ENCODE data around the gene PCDHGB5.
"Not testable (repeated sequence)": the region's sequence is repeated elsewhere in the genome, so short reads cannot be mapped to it uniquely, and the experiment has no call there.

PCDHGB5 gene

DNA sequence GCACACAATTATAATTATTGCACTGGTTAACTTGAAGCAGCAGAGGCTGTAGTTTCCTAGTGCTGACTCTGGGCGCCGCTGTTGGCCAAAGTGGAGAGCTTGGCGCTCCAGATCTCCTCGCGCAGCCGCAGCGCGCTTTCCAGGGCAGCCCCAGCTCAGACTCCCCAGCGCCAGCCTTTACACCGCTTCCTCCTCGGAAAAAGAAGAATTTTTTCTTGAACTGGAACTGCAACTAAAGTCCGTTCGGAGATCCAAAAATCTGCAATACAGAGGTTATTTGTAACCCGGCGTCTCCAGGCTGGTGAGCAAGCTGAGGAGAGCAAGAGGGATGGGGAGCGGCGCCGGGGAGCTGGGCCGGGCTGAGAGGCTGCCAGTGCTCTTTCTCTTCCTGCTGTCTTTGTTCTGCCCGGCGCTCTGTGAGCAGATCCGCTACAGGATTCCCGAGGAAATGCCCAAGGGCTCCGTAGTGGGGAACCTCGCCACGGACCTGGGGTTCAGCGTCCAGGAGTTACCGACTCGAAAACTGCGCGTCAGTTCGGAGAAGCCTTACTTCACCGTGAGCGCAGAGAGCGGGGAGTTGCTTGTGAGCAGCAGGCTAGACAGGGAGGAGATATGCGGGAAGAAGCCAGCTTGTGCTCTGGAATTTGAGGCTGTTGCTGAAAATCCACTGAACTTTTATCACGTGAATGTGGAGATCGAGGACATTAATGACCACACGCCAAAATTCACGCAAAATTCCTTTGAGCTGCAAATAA, 10.0 kb upstream of the PCDHGB5 start, which contains the start of gene PCDHGB4:
TSS of gene PCDHGB4 (plus strand) at position 142 of the 755 bp plus-strand sequence. CDS start at position 329, 187 bp downstream.
- H3K27me3 ChIP-seq (ENCODE audit: control insufficient read depth, insufficient read depth, low read length) = peaks cover 27% of the 10 kb centered on the region
- H3K9me3 ChIP-seq (ENCODE audit: control insufficient read depth, low read length) = peaks cover 23% of the 10 kb centered on the region

DNA sequence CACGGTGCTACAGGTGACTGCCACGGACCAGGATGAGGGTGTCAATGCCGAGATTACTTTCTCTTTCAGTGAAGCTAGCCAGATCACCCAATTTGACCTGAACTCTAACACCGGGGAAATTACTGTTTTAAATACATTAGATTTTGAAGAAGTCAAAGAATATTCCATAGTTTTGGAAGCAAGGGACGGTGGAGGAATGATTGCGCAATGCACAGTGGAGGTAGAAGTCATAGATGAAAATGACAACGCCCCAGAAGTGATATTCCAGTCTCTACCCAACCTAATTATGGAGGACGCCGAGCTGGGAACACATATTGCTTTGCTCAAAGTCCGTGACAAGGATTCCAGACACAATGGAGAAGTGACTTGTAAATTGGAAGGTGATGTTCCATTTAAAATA, 9.1 kb upstream of the PCDHGB5 start:
- peaks cover 20% of the 10 kb centered on the region for H3K27me3 ChIP-seq (ENCODE audit: control insufficient read depth, insufficient read depth, low read length)
- no peak overlapping the region for H3K9ac ChIP-seq (ENCODE audit: low read length)
- no peaks in the 10 kb centered on the region for H3K4me1 ChIP-seq (ENCODE audit: control insufficient read depth, insufficient read depth, low read length)
- H3K36me3 ChIP-seq (ENCODE audit: control insufficient read depth, insufficient read depth, low read length) = no peaks in the 10 kb centered on the region
- H3K4me3 ChIP-seq (ENCODE audit: low read length) = no peak overlapping the region
- H3K9me3 ChIP-seq (ENCODE audit: control insufficient read depth, low read length) = peaks cover 14% of the 10 kb centered on the region

More for the DNA sequence above, 10.0 kb upstream of the PCDHGB5 start, which contains the start of gene PCDHGB4:
- H3K9ac ChIP-seq (ENCODE audit: low read length); H3K4me1 ChIP-seq (ENCODE audit: control insufficient read depth, insufficient read depth, low read length); H3K36me3 ChIP-seq (ENCODE audit: control insufficient read depth, insufficient read depth, low read length); H3K4me3 ChIP-seq (ENCODE audit: low read length): not testable (repeated sequence)

DNA sequence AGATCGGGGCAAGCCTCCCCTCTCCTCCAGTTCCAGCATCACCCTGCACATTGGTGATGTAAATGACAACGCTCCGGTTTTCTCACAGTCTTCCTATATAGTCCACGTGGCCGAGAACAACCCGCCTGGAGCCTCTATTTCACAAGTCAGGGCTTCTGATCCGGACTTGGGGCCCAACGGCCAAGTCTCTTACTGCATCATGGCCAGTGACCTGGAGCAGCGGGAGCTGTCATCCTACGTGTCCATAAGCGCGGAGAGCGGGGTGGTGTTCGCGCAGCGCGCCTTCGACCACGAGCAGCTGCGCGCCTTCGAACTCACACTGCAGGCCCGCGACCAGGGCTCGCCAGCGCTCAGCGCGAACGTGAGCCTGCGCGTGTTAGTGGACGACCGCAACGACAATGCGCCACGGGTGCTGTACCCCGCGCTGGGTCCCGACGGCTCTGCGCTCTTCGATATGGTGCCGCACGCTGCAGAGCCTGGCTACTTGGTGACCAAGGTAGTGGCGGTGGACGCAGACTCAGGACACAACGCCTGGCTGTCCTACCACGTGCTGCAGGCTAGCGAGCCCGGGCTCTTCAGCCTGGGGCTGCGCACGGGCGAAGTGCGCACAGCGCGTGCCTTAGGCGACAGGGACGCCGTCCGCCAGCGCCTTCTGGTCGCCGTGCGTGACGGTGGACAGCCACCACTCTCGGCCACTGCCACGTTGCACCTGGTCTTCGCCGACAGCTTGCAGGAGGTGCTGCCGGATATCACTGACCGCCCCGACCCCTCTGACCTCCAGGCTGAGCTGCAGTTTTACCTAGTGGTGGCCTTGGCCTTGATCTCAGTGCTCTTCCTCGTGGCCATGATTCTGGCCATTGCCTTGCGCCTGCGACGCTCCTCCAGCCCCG, 8.3 kb upstream of the PCDHGB5 start:
- Histone ChIP-seq H3K27me3 (ENCODE audit: control insufficient read depth, insufficient read depth, low read length) (peaks cover 16% of the 10 kb centered on the region), H3K36me3 (ENCODE audit: control insufficient read depth, insufficient read depth, low read length) (no peaks in the 10 kb centered on the region), H3K4me3 (ENCODE audit: low read length) (no peak overlapping the region), H3K9ac (ENCODE audit: low read length) (no peak overlapping the region), H3K4me1 (ENCODE audit: control insufficient read depth, insufficient read depth, low read length) (no peaks in the 10 kb centered on the region), H3K9me3 (ENCODE audit: control insufficient read depth, low read length) (peaks cover 12% of the 10 kb centered on the region)

DNA sequence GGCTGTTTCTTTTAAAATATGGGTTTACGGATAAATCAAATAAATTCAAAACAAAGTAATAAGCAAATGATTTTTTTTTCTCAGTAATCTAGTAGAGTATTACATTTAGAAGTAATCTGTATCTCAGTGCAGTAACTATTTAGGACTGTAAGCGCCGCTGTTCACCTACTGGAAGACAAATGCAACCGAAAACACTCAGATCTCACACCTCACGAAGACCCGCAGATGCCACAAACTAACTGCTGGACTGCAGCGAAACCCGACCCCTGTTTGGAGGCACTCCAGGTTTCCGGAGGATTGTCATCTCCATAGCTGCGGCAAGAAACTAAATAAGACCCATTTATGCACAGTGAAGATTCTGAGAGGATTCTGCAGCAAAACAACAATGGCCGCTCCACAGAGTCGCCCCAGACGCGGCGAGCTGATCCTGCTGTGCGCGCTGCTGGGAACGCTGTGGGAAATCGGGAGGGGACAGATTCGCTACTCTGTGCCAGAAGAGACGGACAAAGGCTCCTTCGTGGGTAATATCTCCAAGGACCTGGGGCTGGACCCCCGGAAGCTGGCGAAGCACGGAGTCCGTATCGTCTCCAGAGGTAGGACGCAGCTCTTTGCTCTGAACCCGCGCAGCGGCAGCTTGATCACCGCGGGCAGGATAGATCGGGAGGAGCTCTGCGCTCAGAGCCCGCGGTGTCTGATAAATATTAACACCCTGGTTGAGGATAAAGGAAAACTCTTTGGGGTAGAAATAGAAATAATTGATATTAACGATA, 5.1 kb upstream of the PCDHGB5 start, which contains the start of gene PCDHGA8:
TSS of gene PCDHGA8 (plus strand) at position 205 of the 770 bp plus-strand sequence. CDS start at position 386, 181 bp downstream.
- H3K9ac ChIP-seq (ENCODE audit: low read length) = no peak within 1 kb of the TSS
- H3K36me3 ChIP-seq (ENCODE audit: control insufficient read depth, insufficient read depth, low read length) = no peaks in the 10 kb centered on the region
- H3K27me3 ChIP-seq (ENCODE audit: control insufficient read depth, insufficient read depth, low read length) = peaks cover 16% of the 10 kb centered on the region
- peaks cover 17% of the 10 kb centered on the region for H3K9me3 ChIP-seq (ENCODE audit: control insufficient read depth, low read length)
- no peaks in the 10 kb centered on the region for H3K4me1 ChIP-seq (ENCODE audit: control insufficient read depth, insufficient read depth, low read length)
- no peak within 1 kb of the TSS for H3K4me3 ChIP-seq (ENCODE audit: low read length)

DNA sequence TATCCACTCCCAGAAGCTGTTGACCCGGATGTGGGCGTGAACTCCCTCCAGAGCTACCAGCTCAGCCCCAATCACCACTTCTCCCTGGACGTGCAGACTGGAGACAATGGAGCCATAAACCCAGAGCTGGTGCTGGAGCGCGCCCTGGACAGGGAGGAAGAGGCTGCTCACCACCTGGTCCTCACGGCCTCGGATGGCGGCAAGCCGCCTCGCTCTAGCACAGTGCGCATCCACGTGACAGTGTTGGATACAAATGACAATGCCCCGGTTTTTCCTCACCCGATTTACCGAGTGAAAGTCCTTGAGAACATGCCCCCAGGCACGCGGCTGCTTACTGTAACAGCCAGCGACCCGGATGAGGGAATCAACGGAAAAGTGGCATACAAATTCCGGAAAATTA, 4.5 kb upstream of the PCDHGB5 start:
- Histone ChIP-seq H3K4me1 (ENCODE audit: control insufficient read depth, insufficient read depth, low read length) (no peaks in the 10 kb centered on the region), H3K9ac (ENCODE audit: low read length) (no peak overlapping the region), H3K9me3 (ENCODE audit: control insufficient read depth, low read length) (peaks cover 15% of the 10 kb centered on the region), H3K4me3 (ENCODE audit: low read length) (no peak overlapping the region), H3K36me3 (ENCODE audit: control insufficient read depth, insufficient read depth, low read length) (no peaks in the 10 kb centered on the region), H3K27me3 (ENCODE audit: control insufficient read depth, insufficient read depth, low read length) (peaks cover 15% of the 10 kb centered on the region)

DNA sequence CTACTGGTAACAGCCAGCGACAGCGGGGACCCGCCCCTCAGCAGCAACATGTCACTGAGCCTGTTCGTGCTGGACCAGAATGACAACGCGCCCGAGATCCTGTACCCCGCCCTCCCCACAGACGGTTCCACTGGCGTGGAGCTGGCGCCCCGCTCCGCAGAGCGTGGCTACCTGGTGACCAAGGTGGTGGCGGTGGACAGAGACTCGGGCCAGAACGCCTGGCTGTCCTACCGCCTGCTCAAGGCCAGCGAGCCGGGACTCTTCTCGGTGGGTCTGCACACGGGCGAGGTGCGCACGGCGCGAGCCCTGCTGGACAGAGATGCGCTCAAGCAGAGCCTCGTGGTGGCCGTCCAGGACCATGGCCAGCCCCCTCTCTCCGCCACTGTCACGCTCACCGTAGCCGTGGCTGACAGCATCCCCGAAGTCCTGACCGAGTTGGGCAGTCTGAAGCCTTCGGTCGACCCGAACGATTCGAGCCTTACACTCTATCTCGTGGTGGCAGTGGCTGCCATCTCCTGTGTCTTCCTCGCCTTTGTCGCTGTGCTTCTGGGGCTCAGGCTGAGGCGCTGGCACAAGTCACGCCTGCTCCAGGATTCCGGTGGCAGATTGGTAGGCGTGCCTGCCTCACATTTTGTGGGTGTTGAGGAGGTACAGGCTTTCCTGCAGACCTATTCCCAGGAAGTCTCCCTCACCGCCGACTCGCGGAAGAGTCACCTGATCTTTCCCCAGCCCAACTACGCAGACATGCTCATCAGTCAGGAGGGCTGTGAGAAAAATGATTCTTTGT, 3.2 kb upstream of the PCDHGB5 start:
- peaks cover 17% of the 10 kb centered on the region for H3K9me3 ChIP-seq (ENCODE audit: control insufficient read depth, low read length)

DNA sequence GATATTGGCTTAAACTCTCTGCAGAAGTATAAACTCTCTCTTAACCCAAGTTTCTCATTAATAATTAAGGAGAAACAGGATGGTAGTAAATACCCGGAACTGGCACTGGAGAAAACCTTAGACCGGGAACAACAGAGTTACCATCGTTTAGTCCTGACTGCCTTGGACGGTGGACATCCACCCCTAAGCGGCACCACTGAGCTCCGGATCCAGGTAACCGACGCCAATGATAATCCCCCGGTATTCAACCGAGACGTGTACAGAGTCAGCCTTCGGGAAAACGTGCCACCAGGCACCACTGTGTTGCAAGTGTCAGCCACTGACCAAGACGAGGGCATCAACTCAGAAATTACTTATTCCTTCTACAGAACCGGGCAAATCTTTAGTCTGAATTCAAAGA, 861 bp downstream of the PCDHGB5 start:
- Histone ChIP-seq H3K9me3 (ENCODE audit: control insufficient read depth, low read length) (peaks cover 31% of the 10 kb centered on the region), H3K4me3 (ENCODE audit: low read length) (no peak overlapping the region), H3K4me1 (ENCODE audit: control insufficient read depth, insufficient read depth, low read length) (no peaks in the 10 kb centered on the region), H3K36me3 (ENCODE audit: control insufficient read depth, insufficient read depth, low read length) (no peaks in the 10 kb centered on the region), H3K27me3 (ENCODE audit: control insufficient read depth, insufficient read depth, low read length) (peaks cover 25% of the 10 kb centered on the region), H3K9ac (ENCODE audit: low read length) (no peak overlapping the region)

More for the DNA sequence above, 3.2 kb upstream of the PCDHGB5 start:
- H3K4me1 ChIP-seq (ENCODE audit: control insufficient read depth, insufficient read depth, low read length); H3K9ac ChIP-seq (ENCODE audit: low read length); H3K4me3 ChIP-seq (ENCODE audit: low read length); H3K36me3 ChIP-seq (ENCODE audit: control insufficient read depth, insufficient read depth, low read length): not testable (repeated sequence)
- peaks cover 11% of the 10 kb centered on the region for H3K27me3 ChIP-seq (ENCODE audit: control insufficient read depth, insufficient read depth, low read length)

DNA sequence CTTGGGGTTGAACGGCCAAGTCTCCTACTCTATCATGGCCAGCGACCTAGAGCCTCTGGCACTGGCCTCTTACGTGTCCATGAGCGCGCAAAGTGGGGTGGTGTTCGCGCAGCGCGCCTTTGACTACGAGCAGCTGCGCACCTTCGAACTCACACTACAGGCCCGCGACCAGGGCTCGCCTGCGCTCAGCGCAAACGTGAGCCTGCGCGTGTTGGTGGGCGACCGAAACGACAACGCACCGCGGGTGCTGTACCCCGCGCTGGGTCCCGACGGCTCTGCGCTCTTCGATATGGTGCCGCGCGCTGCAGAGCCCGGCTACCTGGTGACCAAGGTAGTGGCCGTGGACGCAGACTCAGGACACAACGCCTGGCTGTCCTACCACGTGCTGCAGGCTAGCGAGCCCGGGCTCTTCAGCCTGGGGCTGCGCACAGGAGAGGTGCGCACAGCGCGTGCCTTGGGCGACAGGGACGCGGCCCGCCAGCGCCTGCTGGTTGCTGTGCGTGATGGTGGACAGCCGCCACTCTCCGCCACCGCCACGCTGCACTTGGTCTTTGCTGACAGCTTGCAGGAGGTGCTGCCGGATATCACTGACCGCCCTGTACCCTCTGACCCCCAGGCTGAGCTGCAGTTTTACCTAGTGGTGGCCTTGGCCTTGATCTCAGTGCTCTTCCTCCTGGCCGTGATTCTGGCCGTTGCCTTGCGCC, 2.0 kb downstream of the PCDHGB5 start:
- H3K9me3 ChIP-seq (ENCODE audit: control insufficient read depth, low read length) = peaks cover 39% of the 10 kb centered on the region
- H3K4me3 ChIP-seq (ENCODE audit: low read length) = no peak overlapping the region
- H3K4me1 ChIP-seq (ENCODE audit: control insufficient read depth, insufficient read depth, low read length) = no peaks in the 10 kb centered on the region
- H3K36me3 ChIP-seq (ENCODE audit: control insufficient read depth, insufficient read depth, low read length) = no peaks in the 10 kb centered on the region
- H3K9ac ChIP-seq (ENCODE audit: low read length) = no peak overlapping the region
- H3K27me3 ChIP-seq (ENCODE audit: control insufficient read depth, insufficient read depth, low read length) = peaks cover 30% of the 10 kb centered on the region

DNA sequence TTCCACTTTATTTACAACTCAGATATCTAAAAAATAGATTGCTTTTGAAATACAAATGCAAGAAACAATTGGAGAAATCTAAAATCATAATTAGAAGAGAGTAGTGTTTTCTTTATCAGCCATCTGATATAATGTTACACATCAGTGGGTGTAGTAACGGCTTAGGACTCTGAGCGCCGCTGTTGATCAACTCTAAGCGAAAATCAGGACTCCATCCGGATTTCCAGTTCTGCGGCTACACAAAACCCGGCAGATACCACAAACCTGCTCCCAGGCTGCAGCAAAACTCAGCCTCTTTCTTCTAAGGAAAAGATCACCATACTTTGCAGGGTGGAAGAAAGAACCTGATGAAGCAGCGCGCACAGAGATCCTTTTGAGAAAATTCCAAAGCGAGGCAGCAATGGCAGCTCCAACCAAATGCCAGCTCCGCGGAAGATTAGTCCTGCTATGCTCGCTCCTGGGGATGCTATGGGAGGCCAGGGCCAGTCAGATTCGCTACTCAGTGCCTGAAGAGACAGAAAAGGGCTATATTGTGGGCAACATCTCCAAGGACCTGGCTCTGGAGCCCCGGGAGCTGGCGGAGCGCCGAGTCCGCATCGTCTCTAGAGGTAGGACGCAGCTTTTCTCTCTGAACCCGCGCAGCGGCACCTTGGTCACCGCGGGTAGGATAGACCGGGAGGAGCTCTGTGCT, 5.0 kb downstream of the PCDHGB5 start, which contains the start of gene PCDHGA9:
TSS of gene PCDHGA9 (plus strand) at position 226 of the 691 bp plus-strand sequence. CDS start at position 401, 175 bp downstream.
- H3K4me3 ChIP-seq (ENCODE audit: low read length) = peak within 1 kb of the TSS; percentile 17
- no peak within 1 kb of the TSS for H3K9ac ChIP-seq (ENCODE audit: low read length)
- peaks cover 40% of the 10 kb centered on the region for H3K9me3 ChIP-seq (ENCODE audit: control insufficient read depth, low read length)
- peaks cover 31% of the 10 kb centered on the region for H3K27me3 ChIP-seq (ENCODE audit: control insufficient read depth, insufficient read depth, low read length)
- H3K4me1 ChIP-seq (ENCODE audit: control insufficient read depth, insufficient read depth, low read length) = no peaks in the 10 kb centered on the region
- H3K36me3 ChIP-seq (ENCODE audit: control insufficient read depth, insufficient read depth, low read length) = no peaks in the 10 kb centered on the region

DNA sequence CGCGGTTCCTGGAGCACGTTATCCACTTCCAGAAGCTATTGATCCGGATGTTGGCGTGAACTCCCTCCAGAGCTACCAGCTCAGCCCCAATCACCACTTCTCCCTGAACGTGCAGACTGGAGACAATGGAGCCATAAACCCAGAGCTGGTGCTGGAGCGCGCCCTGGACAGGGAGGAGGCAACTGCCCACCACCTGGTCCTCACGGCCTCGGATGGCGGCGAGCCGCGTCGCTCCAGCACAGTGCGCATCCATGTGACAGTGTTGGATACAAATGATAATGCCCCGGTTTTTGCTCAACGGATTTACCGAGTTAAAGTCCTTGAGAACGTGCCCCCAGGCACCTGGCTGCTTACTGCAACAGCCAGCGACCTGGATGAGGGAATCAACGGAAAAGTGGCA, 5.6 kb downstream of the PCDHGB5 start:
- H3K9ac ChIP-seq (ENCODE audit: low read length) = no peak overlapping the region
- H3K27me3 ChIP-seq (ENCODE audit: control insufficient read depth, insufficient read depth, low read length) = peaks cover 36% of the 10 kb centered on the region
- no peaks in the 10 kb centered on the region for H3K4me1 ChIP-seq (ENCODE audit: control insufficient read depth, insufficient read depth, low read length)
- peaks cover 44% of the 10 kb centered on the region for H3K9me3 ChIP-seq (ENCODE audit: control insufficient read depth, low read length)
- no peak overlapping the region for H3K4me3 ChIP-seq (ENCODE audit: low read length)
- H3K36me3 ChIP-seq (ENCODE audit: control insufficient read depth, insufficient read depth, low read length) = no peaks in the 10 kb centered on the region
